Effector memory CD8-positive, alpha-beta T cell (primary cell): ENCODE results near the gene SFXN1.
A peak's percentile ranks its signal among the peaks of the same experiment; 100 is the strongest.
"Not testable (repeated sequence)": the region's sequence is repeated elsewhere in the genome, so short reads cannot be mapped to it uniquely, and the experiment has no call there.

Experiments used
- ATAC-seq: fragments of 150-1000 bp; cut with Tn5 transposase; replicated peaks from 2 replicates; pipeline ENCODE4 v1.10.0; 2021; ENCODE audit warnings: mild to moderate bottlenecking, moderate library complexity
- DNase-seq, 3 experiments: peaks; one replicate each; pipeline ENCODE4 v3.0.0; 2021
- H3K27ac Mint-ChIP-seq, 2 donors: one replicate each; pipeline ENCODE4 v1.8.0; 2022; ENCODE audit warnings: mild to moderate bottlenecking in 2 of 2, mixed read lengths in 2 of 2, moderate library complexity in 2 of 2
- H3K27me3 Mint-ChIP-seq, 2 donors: one replicate each; pipeline ENCODE4 v1.8.0; 2022; ENCODE audit warnings: mixed read lengths in 2 of 2
- H3K36me3 Mint-ChIP-seq: one replicate; pipeline ENCODE4 v1.8.0; 2022; ENCODE audit warnings: mild to moderate bottlenecking, moderate library complexity, mixed read lengths; ENCODE audit not compliant: insufficient read depth
- H3K4me1 Mint-ChIP-seq, 2 donors: one replicate each; pipeline ENCODE4 v1.8.0; 2022; ENCODE audit warnings: low read depth in 2 of 2, mixed read lengths in 2 of 2
- H3K4me3 Mint-ChIP-seq, 2 donors: one replicate each; pipeline ENCODE4 v1.8.0; 2022; ENCODE audit warnings: mild to moderate bottlenecking in 2 of 2, mixed read lengths in 2 of 2, moderate library complexity in 2 of 2
- H3K9me3 Mint-ChIP-seq, 2 donors: one replicate each; pipeline ENCODE4 v1.8.0; 2022; ENCODE audit warnings: mixed read lengths in 2 of 2

SFXN1 gene

GRCh38 chr5:175489693-175490443, 11.5 kb downstream of the SFXN1 start:
- peak overlapping the region in 1 of 2 donors; percentile 39 for H3K27ac Mint-ChIP-seq

GRCh38 chr5:175491223-175491622, 12.9 kb downstream of the SFXN1 start:
- Mint-ChIP-seq H3K4me3 (no peak overlapping the region), H3K27me3 (no peaks in the 10 kb centered on the region), H3K4me1 (peaks cover 29 to 35% of the 10 kb centered on the region in 2 donors), H3K27ac (no peak overlapping the region), H3K36me3 (peaks cover 48% of the 10 kb centered on the region), H3K9me3 (no peaks in the 10 kb centered on the region)
- DNase-seq (no peak), ATAC-seq (no peak)

More at GRCh38 chr5:175489693-175490443, 11.5 kb downstream of the SFXN1 start:
- H3K36me3 Mint-ChIP-seq: peaks cover 51% of the 10 kb centered on the region
- ATAC-seq: no peak
- H3K9me3 Mint-ChIP-seq: no peaks in the 10 kb centered on the region
- DNase-seq: no peak
- no peaks in the 10 kb centered on the region for H3K27me3 Mint-ChIP-seq
- H3K4me3 Mint-ChIP-seq: no peak overlapping the region
- peaks cover 32 to 43% of the 10 kb centered on the region in 2 donors for H3K4me1 Mint-ChIP-seq

DNA sequence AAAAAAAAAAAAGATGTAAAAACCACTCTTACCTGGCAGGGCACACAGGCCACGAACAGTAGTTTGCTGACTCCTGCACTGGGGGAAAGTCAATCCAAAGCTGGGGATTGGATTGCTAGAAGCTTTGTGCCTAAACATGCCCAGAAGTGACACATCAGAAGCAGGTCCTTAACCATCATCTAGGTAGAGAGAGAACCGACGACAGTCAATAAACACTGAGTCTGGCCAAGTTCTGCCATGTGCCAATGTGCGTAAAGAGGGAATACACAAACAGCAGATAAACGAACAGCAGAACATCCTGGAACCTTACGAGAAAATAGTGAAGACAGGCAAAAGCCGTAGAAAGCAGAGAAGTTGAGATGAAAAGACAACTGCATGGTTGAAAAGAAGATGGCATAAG, 14.9 kb downstream of the SFXN1 start:
- H3K4me3 Mint-ChIP-seq: no peak overlapping the region
- peaks cover 61% of the 10 kb centered on the region for H3K36me3 Mint-ChIP-seq

GRCh38 chr5:175493726-175494125, 15.4 kb downstream of the SFXN1 start:
- Mint-ChIP-seq H3K4me3 (no peak overlapping the region), H3K36me3 (peaks cover 61% of the 10 kb centered on the region), H3K4me1 (peaks cover 14 to 16% of the 10 kb centered on the region in 2 donors), H3K27me3 (no peaks in the 10 kb centered on the region), H3K9me3 (no peaks in the 10 kb centered on the region), H3K27ac (no peak overlapping the region)
- DNase-seq (no peak), ATAC-seq (no peak)

More for the DNA sequence above, 14.9 kb downstream of the SFXN1 start:
- Mint-ChIP-seq H3K4me1 (peaks cover 18 to 21% of the 10 kb centered on the region in 2 donors), H3K27ac (no peak overlapping the region), H3K9me3 (no peaks in the 10 kb centered on the region), H3K27me3 (no peaks in the 10 kb centered on the region)
- DNase-seq (no peak), ATAC-seq (no peak)

- Mint-ChIP-seq H3K4me1 (peaks cover 10% of the 10 kb centered on the region in 2 donors), H3K27ac (no peak overlapping the region), H3K27me3 (no peaks in the 10 kb centered on the region), H3K36me3 (peaks cover 66% of the 10 kb centered on the region), H3K4me3 (no peak overlapping the region), H3K9me3 (no peaks in the 10 kb centered on the region)
- ATAC-seq (no peak), DNase-seq (no peak)
These were observed 16.2 kb downstream of the SFXN1 start for GRCh38 chr5:175494264-175495183.

- H3K27ac Mint-ChIP-seq: peak overlapping the region in 1 of 2 donors; percentile 72
- H3K27me3 Mint-ChIP-seq: no peaks in the 10 kb centered on the region
- H3K4me1 Mint-ChIP-seq: peaks cover 2 to 12% of the 10 kb centered on the region in 2 donors
- no peak overlapping the region for H3K4me3 Mint-ChIP-seq
- H3K9me3 Mint-ChIP-seq: no peaks in the 10 kb centered on the region
- no peak for ATAC-seq
- no peak for DNase-seq
- H3K36me3 Mint-ChIP-seq: peaks cover 42% of the 10 kb centered on the region
These were observed 23.4 kb downstream of the SFXN1 start for GRCh38 chr5:175501759-175502158.

- ATAC-seq: peak; percentile 54
- H3K9me3 Mint-ChIP-seq, H3K4me3 Mint-ChIP-seq, H3K27me3 Mint-ChIP-seq, DNase-seq: not testable (repeated sequence)
- H3K27ac Mint-ChIP-seq: peak overlapping the region in 1 of 2 donors; percentile 33
- H3K4me1 Mint-ChIP-seq: peaks cover 9 to 13% of the 10 kb centered on the region in 2 donors
- peaks cover 59% of the 10 kb centered on the region for H3K36me3 Mint-ChIP-seq
These were observed 29.3 kb downstream of the SFXN1 start for GRCh38 chr5:175507671-175508070.

GRCh38 chr5:175508896-175509295, 30.5 kb downstream of the SFXN1 start:
- Mint-ChIP-seq H3K36me3 (peaks cover 64% of the 10 kb centered on the region), H3K27me3 (no peaks in the 10 kb centered on the region), H3K4me1 (peaks cover 11 to 13% of the 10 kb centered on the region in 2 donors), H3K9me3 (no peaks in the 10 kb centered on the region), H3K27ac (no peak overlapping the region), H3K4me3 (no peak overlapping the region)
- DNase-seq: no peak
- ATAC-seq: no peak

GRCh38 chr5:175513297-175513696, 34.9 kb downstream of the SFXN1 start:
- no peak for ATAC-seq
- no peak overlapping the region for H3K4me3 Mint-ChIP-seq

GRCh38 chr5:175513726-175514125, 35.4 kb downstream of the SFXN1 start:
- Mint-ChIP-seq H3K4me1 (peaks cover 17 to 21% of the 10 kb centered on the region in 2 donors), H3K9me3 (peaks cover 3 to 8% of the 10 kb centered on the region in 2 donors), H3K27ac (peak overlapping the region in 1 of 2 donors; percentile 17), H3K36me3 (peaks cover 79% of the 10 kb centered on the region), H3K27me3 (no peaks in the 10 kb centered on the region), H3K4me3 (no peak overlapping the region)
- no peak for ATAC-seq
- no peak for DNase-seq

More at GRCh38 chr5:175513297-175513696, 34.9 kb downstream of the SFXN1 start:
- Mint-ChIP-seq H3K4me1 (peaks cover 16 to 17% of the 10 kb centered on the region in 2 donors), H3K36me3 (peaks cover 79% of the 10 kb centered on the region), H3K27ac (peak overlapping the region in 1 of 2 donors; percentile 17), H3K9me3 (peaks cover 1 to 4% of the 10 kb centered on the region in 2 donors), H3K27me3 (no peaks in the 10 kb centered on the region)
- DNase-seq: no peak

GRCh38 chr5:175516933-175517823, 38.8 kb downstream of the SFXN1 start:
- H3K27ac Mint-ChIP-seq: peak overlapping the region in 1 of 2 donors; percentile 66
- H3K36me3 Mint-ChIP-seq: peaks cover 56% of the 10 kb centered on the region
- no peaks in the 10 kb centered on the region for H3K27me3 Mint-ChIP-seq
- H3K4me3 Mint-ChIP-seq: no peak overlapping the region
- DNase-seq (no peak), ATAC-seq (no peak)
- H3K9me3 Mint-ChIP-seq: peaks cover 3 to 8% of the 10 kb centered on the region in 2 donors
- H3K4me1 Mint-ChIP-seq: peaks cover 35 to 45% of the 10 kb centered on the region in 2 donors

GRCh38 chr5:175517824-175518450, 39.6 kb downstream of the SFXN1 start:
- peaks cover 50% of the 10 kb centered on the region for H3K36me3 Mint-ChIP-seq
- H3K4me1 Mint-ChIP-seq: peaks cover 35 to 48% of the 10 kb centered on the region in 2 donors
- no peak for ATAC-seq
- no peaks in the 10 kb centered on the region for H3K27me3 Mint-ChIP-seq
- peak overlapping the region in 1 of 2 donors; percentile 66 for H3K27ac Mint-ChIP-seq
- no peak overlapping the region for H3K4me3 Mint-ChIP-seq
- no peak for DNase-seq
- H3K9me3 Mint-ChIP-seq: peaks cover 3 to 8% of the 10 kb centered on the region in 2 donors
